Keratinocyte (primary cell): ENCODE measurements around the gene GOLPH3L. TPM values are rescaled to one million over a fixed set of nuclear protein-coding genes. Genes with fewer than 3 reads are reported as not detected.

Experiments
- DNase-seq: peaks from one replicate; pipeline ENCODE4 v3.0.0-alpha.2; 2011; ENCODE audit warnings: low read depth, missing footprints, low spot score
- FAIRE-seq: peaks from 2 replicates; lab custom pipeline; 2011; peaks lifted over from hg19 to GRCh38; lab: Jason Lieb, UNC
- H2AFZ ChIP-seq: 2 replicates; pipeline ENCODE4 v1.6.0; 2012; ENCODE audit warnings: low read length, control low read depth, inconsistent platforms; ENCODE audit not compliant: control insufficient read depth
- H3K27ac ChIP-seq: 2 replicates; pipeline ENCODE4 v1.5.1; 2011; ENCODE audit warnings: low read length; ENCODE audit not compliant: control insufficient read depth, insufficient read depth
- H3K27me3 ChIP-seq: 3 replicates; pipeline ENCODE4 v1.6.0; 2011; ENCODE audit warnings: low read length; ENCODE audit not compliant: control insufficient read depth, insufficient read depth; ENCODE audit errors: extremely low read depth
- H3K36me3 ChIP-seq, 2 experiments: 2 replicates in 1 of 2; 3 replicates in 1 of 2; pipeline ENCODE4 v1.5.1; 2011; ENCODE audit warnings: low read length in 2 of 2, mild to moderate bottlenecking in 1 of 2; ENCODE audit not compliant: control insufficient read depth in 2 of 2, insufficient read depth in 2 of 2; ENCODE audit errors: extremely low read depth in 1 of 2
- H3K4me1 ChIP-seq: 3 replicates; pipeline ENCODE4 v1.5.1; 2011; ENCODE audit warnings: low read length; ENCODE audit not compliant: control insufficient read depth, insufficient read depth; ENCODE audit errors: extremely low read depth
- H3K4me2 ChIP-seq: 3 replicates; pipeline ENCODE4 v1.6.0; 2011; ENCODE audit warnings: low read depth, low read length; ENCODE audit not compliant: control insufficient read depth, insufficient read depth; ENCODE audit errors: extremely low read depth
- H3K4me3 ChIP-seq, 3 experiments: fragments of 200-600 bp in 1 of 3; sonication (generic) in 1 of 3; 2 replicates in 2 of 3; 3 replicates in 1 of 3; pipeline ENCODE4 v1.5.1; 2011 to 2016; ENCODE audit warnings: low read length in 3 of 3, mild to moderate bottlenecking in 3 of 3, control low read depth in 2 of 3, inconsistent platforms in 1 of 3, low read depth in 1 of 3, mixed read lengths in 1 of 3, mixed run types in 1 of 3, moderate library complexity in 1 of 3; ENCODE audit not compliant: control insufficient read depth in 2 of 3, insufficient read depth in 2 of 3; ENCODE audit errors: extremely low read depth in 1 of 3
- H3K79me2 ChIP-seq: 2 replicates; pipeline ENCODE4 v1.6.0; 2012; ENCODE audit warnings: low read length; ENCODE audit not compliant: control insufficient read depth, insufficient read depth
- H3K9ac ChIP-seq: 3 replicates; pipeline ENCODE4 v1.6.0; 2011; ENCODE audit warnings: low read length; ENCODE audit not compliant: control insufficient read depth, insufficient read depth; ENCODE audit errors: extremely low read depth
- H3K9me1 ChIP-seq: 3 replicates; pipeline ENCODE4 v1.6.0; 2011; ENCODE audit warnings: low read length; ENCODE audit not compliant: control insufficient read depth, insufficient read depth; ENCODE audit errors: extremely low read depth
- H3K9me3 ChIP-seq: 2 replicates; pipeline ENCODE4 v1.5.1; 2012; ENCODE audit warnings: low read depth, low read length; ENCODE audit not compliant: control insufficient read depth
- H4K20me1 ChIP-seq: 3 replicates; pipeline ENCODE4 v1.6.0; 2011; ENCODE audit warnings: low read length; ENCODE audit not compliant: control insufficient read depth, insufficient read depth; ENCODE audit errors: extremely low read depth
- EZH2 ChIP-seq: IDR thresholded peaks from one replicate; pipeline ENCODE4 v1.6.1; 2012; ENCODE audit warnings: inconsistent platforms, mild to moderate bottlenecking, low read length, moderate library complexity
- dilution Hi-C: fragments of 300-500 bp; cut with MboI; formaldehyde crosslinking; loops from one replicate; pipeline ENCODE4 v1.7.0; 2020; ENCODE audit warnings: low sequenced_read_pairs; ENCODE audit not compliant: extremely low pct_ligation_motif_present
- polyA plus RNA-seq, 5 experiments: library from polyadenylated mRNA; depleted of rRNA in 3 of 5; stranded (reverse) in 3 of 5; stranded (forward) in 1 of 5; unstranded in 1 of 5; fragments of >200 nt; gene quantifications; 1 replicate in 1 of 5; 2 replicates in 3 of 5; 3 replicates in 1 of 5; pipeline versions ENCODE4 v1.2.1 to v1.2.3, GENCODE V29; 2011 to 2012; ENCODE audit warnings: missing spikeins in 2 of 5, low read depth in 1 of 5, low replicate concordance in 1 of 5
- TF ChIP-seq, protein P1 (sequence below), 3 experiments: IDR thresholded peaks in 1 of 3; conservative IDR thresholded peaks in 1 of 3; optimal IDR thresholded peaks in 1 of 3; 2 replicates in 2 of 3; 3 replicates in 1 of 3; pipeline versions ENCODE3 to v1.5.1; 2011; ENCODE audit warnings: low read length in 3 of 3, mild to moderate bottlenecking in 3 of 3, moderate library complexity in 2 of 3, control low read depth in 1 of 3, inconsistent platforms in 1 of 3; ENCODE audit not compliant: insufficient read depth in 2 of 3; ENCODE audit errors: extremely low read depth in 1 of 3

Gene GOLPH3L
- polyA plus RNA-seq, 1 donor (not counting 4 experiments of a cell fraction or from before 2014, with no cell fraction given), result 22.2 TPM

GRCh38 chr1:150621497-150622302 lies 75.3 kb downstream of the GOLPH3L start:
- TF ChIP-seq EZH2, result no peak
- TF ChIP-seq, protein P1, sequence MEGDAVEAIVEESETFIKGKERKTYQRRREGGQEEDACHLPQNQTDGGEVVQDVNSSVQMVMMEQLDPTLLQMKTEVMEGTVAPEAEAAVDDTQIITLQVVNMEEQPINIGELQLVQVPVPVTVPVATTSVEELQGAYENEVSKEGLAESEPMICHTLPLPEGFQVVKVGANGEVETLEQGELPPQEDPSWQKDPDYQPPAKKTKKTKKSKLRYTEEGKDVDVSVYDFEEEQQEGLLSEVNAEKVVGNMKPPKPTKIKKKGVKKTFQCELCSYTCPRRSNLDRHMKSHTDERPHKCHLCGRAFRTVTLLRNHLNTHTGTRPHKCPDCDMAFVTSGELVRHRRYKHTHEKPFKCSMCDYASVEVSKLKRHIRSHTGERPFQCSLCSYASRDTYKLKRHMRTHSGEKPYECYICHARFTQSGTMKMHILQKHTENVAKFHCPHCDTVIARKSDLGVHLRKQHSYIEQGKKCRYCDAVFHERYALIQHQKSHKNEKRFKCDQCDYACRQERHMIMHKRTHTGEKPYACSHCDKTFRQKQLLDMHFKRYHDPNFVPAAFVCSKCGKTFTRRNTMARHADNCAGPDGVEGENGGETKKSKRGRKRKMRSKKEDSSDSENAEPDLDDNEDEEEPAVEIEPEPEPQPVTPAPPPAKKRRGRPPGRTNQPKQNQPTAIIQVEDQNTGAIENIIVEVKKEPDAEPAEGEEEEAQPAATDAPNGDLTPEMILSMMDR (optimal IDR thresholded peaks at IDR 0.05 in 1 of 3, IDR thresholded peaks at IDR 0.05 in 1 of 3, conservative IDR thresholded peaks at IDR 0.05 in 1 of 3; ENCODE audit: extremely low read depth in 1 of 3, insufficient read depth in 2 of 3, low read length in 3 of 3), result peak; percentile 50 to 72 (median 50)
- DNase-seq (no peak), FAIRE-seq (no peak)
- H3K4me2 ChIP-seq, result no peak overlapping the region
- H3K27me3 ChIP-seq, result no peaks in the 10 kb centered on the region
- dilution Hi-C loops, result no loop called here
- H2AFZ ChIP-seq, result no peak overlapping the region
- H3K27ac ChIP-seq, result peak overlapping the region; percentile 27
- no peak overlapping the region for H3K4me3 ChIP-seq
- peak overlapping the region; percentile 1 for H3K9ac ChIP-seq
- H3K79me2 ChIP-seq, result peaks cover 18% of the 10 kb centered on the region
- H3K4me1 ChIP-seq, result peaks cover 66% of the 10 kb centered on the region
- H3K9me1 ChIP-seq, result no peaks in the 10 kb centered on the region
- H4K20me1 ChIP-seq, result no peaks in the 10 kb centered on the region
- H3K36me3 ChIP-seq, result peaks cover 15 to 41% of the 10 kb centered on the region in 2 experiments
- H3K9me3 ChIP-seq, result no peaks in the 10 kb centered on the region

DNA sequence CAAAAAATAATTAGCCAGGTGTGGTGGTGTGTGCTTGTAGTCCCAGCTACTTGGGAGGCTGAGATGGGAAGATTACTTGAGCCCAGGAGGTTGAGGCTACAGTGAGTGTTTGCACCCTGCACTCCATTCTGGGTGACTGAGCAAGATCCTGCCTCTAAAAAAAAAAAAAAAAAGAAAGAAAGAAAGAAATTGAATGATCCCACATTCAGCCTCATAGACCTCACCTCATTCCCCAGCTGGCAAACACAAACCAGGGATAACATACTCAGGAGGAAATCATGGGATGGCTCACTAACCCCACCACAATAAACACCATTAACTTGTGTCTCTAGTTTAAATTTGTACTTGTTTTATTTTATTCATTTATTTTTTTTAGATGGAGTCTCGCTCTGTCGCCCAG lies 76.0 kb downstream of the GOLPH3L start:
- DNase-seq (no peak), FAIRE-seq (no peak)
- H3K9me3 ChIP-seq, result no peaks in the 10 kb centered on the region
- no peak overlapping the region for H3K4me3 ChIP-seq
- H3K79me2 ChIP-seq, result peaks cover 18% of the 10 kb centered on the region
- no peak overlapping the region for H3K9ac ChIP-seq
- dilution Hi-C loops, result no loop called here
- peak overlapping the region; percentile 33 for H3K27ac ChIP-seq
- peaks cover 15 to 44% of the 10 kb centered on the region in 2 experiments for H3K36me3 ChIP-seq
- H3K4me2 ChIP-seq, result no peak overlapping the region
- H4K20me1 ChIP-seq, result no peaks in the 10 kb centered on the region
- H3K4me1 ChIP-seq, result peaks cover 58% of the 10 kb centered on the region
- no peak overlapping the region for H2AFZ ChIP-seq
- H3K27me3 ChIP-seq, result no peaks in the 10 kb centered on the region
- no peaks in the 10 kb centered on the region for H3K9me1 ChIP-seq
- TF ChIP-seq, protein P1 (optimal IDR thresholded peaks at IDR 0.05 in 1 of 3, IDR thresholded peaks at IDR 0.05 in 1 of 3, conservative IDR thresholded peaks at IDR 0.05 in 1 of 3; ENCODE audit: extremely low read depth in 1 of 3, insufficient read depth in 2 of 3, low read length in 3 of 3), result no peak
- no peak for TF ChIP-seq EZH2
